B cell (primary cell): ENCODE measurements around the gene ARHGDIA. TPM values are rescaled to one million over a fixed set of nuclear protein-coding genes. Genes with fewer than 3 reads are reported as not detected.

ENCODE experiments used
- ATAC-seq: fragments of 200-7000 bp; cut with Tn5 transposase; one replicate; pipeline ENCODE4 v1.10.0; 2021; ENCODE audit warnings: low read depth, mild to moderate bottlenecking, moderate number of reproducible peaks, moderate library complexity
- CTCF ChIA-PET: fragments of 350-600 bp; sonication (Branson Sonifier 250); formaldehyde crosslinking; loops from one replicate; lab custom pipeline; 2021; ENCODE audit warnings: antibody characterized with exemption, inconsistent platforms; lab: Charles Lee
- POLR2A ChIA-PET: fragments of 350-600 bp; sonication (Branson Sonifier 250); formaldehyde crosslinking; loops from one replicate; lab custom pipeline; 2021; ENCODE audit warnings: antibody characterized with exemption; lab: Charles Lee
- DNase-seq: peaks from one replicate; pipeline ENCODE4 v3.0.0; 2013
- H2AFZ ChIP-seq: 2 replicates; pipeline ENCODE4 v1.6.1; 2012; ENCODE audit warnings: mild to moderate bottlenecking, low read depth, low read length; ENCODE audit not compliant: insufficient read depth, poor library complexity, severe bottlenecking
- H3K27ac ChIP-seq, 2 donors: 1 replicate in 1 of 2; 2 replicates in 1 of 2; pipeline ENCODE4 v1.5.1; 2012 to 2013; ENCODE audit warnings: low read length in 2 of 2, mild to moderate bottlenecking in 2 of 2, moderate library complexity in 1 of 2
- H3K27me3 ChIP-seq, 4 experiments: fragments of 200-600 bp in 1 of 4; sonication (generic) in 1 of 4; replicated peaks in 1 of 4; 1 replicate in 2 of 4; 2 replicates in 2 of 4; pipeline versions ENCODE4 v1.6.1 to v1.7.0; 2013 to 2016; ENCODE audit warnings: low read length in 3 of 4, mild to moderate bottlenecking in 2 of 4, mixed read lengths in 1 of 4, moderate library complexity in 1 of 4; ENCODE audit not compliant: insufficient read depth in 4 of 4, control insufficient read depth in 3 of 4; ENCODE audit errors: control extremely low read depth in 1 of 4
- H3K36me3 ChIP-seq, 2 experiments: replicated peaks in 1 of 2; 1 replicate in 1 of 2; 2 replicates in 1 of 2; pipeline versions ENCODE4 v1.6.1 to v1.7.1; 2013; ENCODE audit warnings: low read length in 1 of 2; ENCODE audit not compliant: insufficient read depth in 2 of 2, control insufficient read depth in 1 of 2; ENCODE audit errors: control extremely low read depth in 1 of 2, extremely low read depth in 1 of 2
- H3K4me1 ChIP-seq, 2 donors: fragments of 200-600 bp in 1 of 2; sonication (generic) in 1 of 2; 1 replicate in 1 of 2; 2 replicates in 1 of 2; pipeline versions ENCODE4 v1.5.1 to v1.6.1; 2013 to 2017; ENCODE audit warnings: low read length in 2 of 2; ENCODE audit not compliant: control insufficient read depth in 2 of 2, insufficient read depth in 2 of 2
- H3K4me2 ChIP-seq: replicated peaks from 2 replicates; pipeline ENCODE3; 2012; ENCODE audit warnings: mild to moderate bottlenecking, low read depth, low read length; ENCODE audit not compliant: poor library complexity, severe bottlenecking
- H3K4me3 ChIP-seq, 5 experiments: fragments of 200-600 bp in 1 of 5; sonication (generic) in 1 of 5; 1 replicate in 3 of 5; 2 replicates in 2 of 5; pipeline versions ENCODE4 v1.5.1 to v1.7.0; 2011 to 2016; ENCODE audit warnings: low read length in 4 of 5, mild to moderate bottlenecking in 4 of 5, low read depth in 2 of 5, control low read depth in 1 of 5, moderate library complexity in 1 of 5; ENCODE audit not compliant: insufficient read depth in 1 of 5; ENCODE audit errors: control extremely low read depth in 1 of 5, extremely low read depth in 1 of 5
- H3K79me2 ChIP-seq: fragments of 200-600 bp; sonication (generic); one replicate; pipeline ENCODE4 v1.6.0; 2016; ENCODE audit warnings: low read length; ENCODE audit not compliant: control insufficient read depth, insufficient read depth
- H3K9ac ChIP-seq: fragments of 200-600 bp; sonication (generic); 2 replicates; pipeline ENCODE4 v1.6.1; 2017; ENCODE audit warnings: mild to moderate bottlenecking, low read length, moderate library complexity
- H3K9me3 ChIP-seq, 3 donors: one replicate each; pipeline versions ENCODE4 v1.6.1 to v1.7.1; 2013; ENCODE audit warnings: low read length in 2 of 3; ENCODE audit not compliant: control insufficient read depth in 2 of 3, insufficient read depth in 1 of 3; ENCODE audit errors: control extremely low read depth in 1 of 3
- H4K20me1 ChIP-seq: 2 replicates; pipeline ENCODE4 v1.6.0; 2012; ENCODE audit warnings: mild to moderate bottlenecking, low read length; ENCODE audit not compliant: insufficient read depth, control insufficient read depth, poor library complexity, severe bottlenecking
- H3K27ac Mint-ChIP-seq: one replicate; pipeline ENCODE4 v1.8.0; 2021; ENCODE audit warnings: mixed read lengths
- H3K27me3 Mint-ChIP-seq: one replicate; pipeline ENCODE4 v1.8.0; 2021; ENCODE audit warnings: mixed read lengths
- H3K4me1 Mint-ChIP-seq: one replicate; pipeline ENCODE4 v1.8.0; 2021; ENCODE audit warnings: mixed read lengths
- H3K4me3 Mint-ChIP-seq: one replicate; pipeline ENCODE4 v1.8.0; 2021; ENCODE audit warnings: mixed read lengths
- H3K9me3 Mint-ChIP-seq: one replicate; pipeline ENCODE4 v1.8.0; 2022; ENCODE audit warnings: mixed read lengths; ENCODE audit not compliant: insufficient read depth
- EZH2 ChIP-seq: IDR thresholded peaks from 2 replicates; pipeline ENCODE4 v1.6.1; 2012; ENCODE audit warnings: borderline replicate concordance, low read depth, mild to moderate bottlenecking, moderate library complexity, low read length; ENCODE audit not compliant: insufficient read depth, poor library complexity, severe bottlenecking
- whole genome bisulfite sequencing: methylation state at CpG from one replicate; pipeline ENCODE4 v1.1.5; 2013; ENCODE audit warnings: missing lambda C conversion rate; ENCODE audit not compliant: insufficient coverage; 5-methylcytosine and 5-hydroxymethylcytosine counted together
- intact Hi-C: fragments of 100-400 bp; cut with micrococcal nuclease; formaldehyde crosslinking; loops from one replicate; pipeline ENCODE4 v1.10.0; 2022
- polyA plus RNA-seq: library from polyadenylated mRNA; depleted of rRNA; stranded (reverse); fragments of >200 nt; gene quantifications from 2 replicates; pipeline ENCODE4 v1.2.3, GENCODE V29; 2012
- total RNA-seq, 2 donors: library from RNA; stranded (reverse); fragments of 120-200 nt in 1 of 2; gene quantifications; 1 replicate in 1 of 2; 2 replicates in 1 of 2; pipeline versions ENCODE4 v1.2.3 to v1.2.4, GENCODE V29; 2013 to 2022
- TF ChIP-seq, protein P1 (sequence below): fragments of 200-600 bp; IDR thresholded peaks from one replicate; pipeline ENCODE4 v1.8.0; 2022; ENCODE audit warnings: antibody characterized with exemption, mild to moderate bottlenecking

ARHGDIA gene
- total and polyA plus RNA-seq, 2 donors (not counting 1 experiment from before 2014, with no cell fraction given) = 262 to 510 TPM

DNA sequence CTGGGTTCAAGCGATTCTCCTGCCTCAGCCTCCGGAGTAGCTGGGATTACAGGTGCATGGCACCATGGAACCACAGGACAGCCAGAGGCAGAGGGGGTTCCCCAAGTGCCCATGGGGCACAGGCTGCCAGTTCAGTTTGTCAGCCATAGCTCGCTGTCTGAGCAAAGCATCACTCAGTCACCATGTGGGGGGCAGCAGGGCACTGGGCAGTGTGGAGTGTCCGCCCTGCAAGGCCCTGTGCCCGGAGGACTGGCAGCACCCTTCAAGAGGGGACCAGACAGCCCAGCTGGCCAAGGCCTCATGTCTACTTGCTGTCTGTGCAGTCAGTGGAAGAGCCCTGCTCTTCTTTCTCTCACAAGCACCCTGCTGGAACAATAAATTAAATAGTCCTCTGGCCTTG lies 13.8 kb upstream of the ARHGDIA start:
- H3K9me3 ChIP-seq = no peaks in the 10 kb centered on the region
- peaks cover 0 to 54% of the 10 kb centered on the region in 2 experiments for H3K36me3 ChIP-seq
- Mint-ChIP-seq H3K4me3 (no peak overlapping the region), H3K9me3 (no peaks in the 10 kb centered on the region), H3K4me1 (peaks cover 5% of the 10 kb centered on the region), H3K27ac (no peak overlapping the region), H3K27me3 (no peaks in the 10 kb centered on the region)
- POLR2A ChIA-PET = no interaction called here
- no peak overlapping the region for H2AFZ ChIP-seq
- intact Hi-C loops = no loop called here
- H3K79me2 ChIP-seq = peaks cover 30% of the 10 kb centered on the region
- ATAC-seq (no peak), DNase-seq (no peak)
- H3K27me3 ChIP-seq = no peaks in the 10 kb centered on the region
- peaks cover 16% of the 10 kb centered on the region for H4K20me1 ChIP-seq
- no peak overlapping the region for H3K4me2 ChIP-seq
- no peak overlapping the region for H3K4me3 ChIP-seq
- CTCF ChIA-PET = no interaction called here
- no peak overlapping the region for H3K9ac ChIP-seq
- TF ChIP-seq EZH2 = no peak
- TF ChIP-seq, protein P1, sequence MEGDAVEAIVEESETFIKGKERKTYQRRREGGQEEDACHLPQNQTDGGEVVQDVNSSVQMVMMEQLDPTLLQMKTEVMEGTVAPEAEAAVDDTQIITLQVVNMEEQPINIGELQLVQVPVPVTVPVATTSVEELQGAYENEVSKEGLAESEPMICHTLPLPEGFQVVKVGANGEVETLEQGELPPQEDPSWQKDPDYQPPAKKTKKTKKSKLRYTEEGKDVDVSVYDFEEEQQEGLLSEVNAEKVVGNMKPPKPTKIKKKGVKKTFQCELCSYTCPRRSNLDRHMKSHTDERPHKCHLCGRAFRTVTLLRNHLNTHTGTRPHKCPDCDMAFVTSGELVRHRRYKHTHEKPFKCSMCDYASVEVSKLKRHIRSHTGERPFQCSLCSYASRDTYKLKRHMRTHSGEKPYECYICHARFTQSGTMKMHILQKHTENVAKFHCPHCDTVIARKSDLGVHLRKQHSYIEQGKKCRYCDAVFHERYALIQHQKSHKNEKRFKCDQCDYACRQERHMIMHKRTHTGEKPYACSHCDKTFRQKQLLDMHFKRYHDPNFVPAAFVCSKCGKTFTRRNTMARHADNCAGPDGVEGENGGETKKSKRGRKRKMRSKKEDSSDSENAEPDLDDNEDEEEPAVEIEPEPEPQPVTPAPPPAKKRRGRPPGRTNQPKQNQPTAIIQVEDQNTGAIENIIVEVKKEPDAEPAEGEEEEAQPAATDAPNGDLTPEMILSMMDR = no peak
- H3K4me1 ChIP-seq = peaks cover 2 to 4% of the 10 kb centered on the region in 2 donors
- no peak overlapping the region for H3K27ac ChIP-seq
- WGBS = 95% methylated on average over 5 of the region's 5 CpGs

DNA sequence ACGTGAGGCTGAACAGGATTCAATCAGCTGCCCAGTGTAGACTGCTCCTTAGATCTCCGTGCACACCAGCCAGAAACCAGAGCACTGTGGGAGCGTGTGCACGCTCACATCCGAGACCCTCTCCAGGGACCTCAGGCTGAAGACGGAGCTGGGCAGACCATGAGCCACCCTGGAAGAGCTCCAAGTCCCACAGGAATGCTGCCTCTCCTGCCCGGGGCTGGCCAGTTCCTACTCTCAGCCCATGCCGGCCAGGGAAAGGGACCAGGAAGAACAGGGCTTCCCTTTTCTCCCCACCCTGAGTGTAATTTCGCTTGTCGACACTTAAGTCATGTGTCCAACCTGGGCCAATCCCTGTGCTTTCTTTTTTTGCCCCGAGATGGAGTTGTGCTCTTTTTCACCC lies 13.4 kb upstream of the ARHGDIA start:
- H3K4me3 Mint-ChIP-seq = no peak overlapping the region
- intact Hi-C loops = no loop called here
- peaks cover 16% of the 10 kb centered on the region for H4K20me1 ChIP-seq
- no peak overlapping the region for H3K4me3 ChIP-seq
- H3K27me3 Mint-ChIP-seq = no peaks in the 10 kb centered on the region
- no peaks in the 10 kb centered on the region for H3K27me3 ChIP-seq
- no peak overlapping the region for H3K4me2 ChIP-seq
- peaks cover 0 to 52% of the 10 kb centered on the region in 2 experiments for H3K36me3 ChIP-seq
- no peak overlapping the region for H2AFZ ChIP-seq
- no peak for TF ChIP-seq EZH2
- TF ChIP-seq, protein P1 = no peak
- no peaks in the 10 kb centered on the region for H3K4me1 ChIP-seq
- WGBS = 94% methylated on average over 11 of the region's 11 CpGs
- H3K9ac ChIP-seq = no peak overlapping the region
- ATAC-seq (no peak), DNase-seq (no peak)
- peaks cover 5% of the 10 kb centered on the region for H3K4me1 Mint-ChIP-seq
- H3K9me3 Mint-ChIP-seq = no peaks in the 10 kb centered on the region
- peaks cover 30% of the 10 kb centered on the region for H3K79me2 ChIP-seq
- H3K9me3 ChIP-seq = no peaks in the 10 kb centered on the region
- no peak overlapping the region for H3K27ac ChIP-seq
- no peak overlapping the region for H3K27ac Mint-ChIP-seq
- ChIA-PET POLR2A (no interaction called here), CTCF (no interaction called here)
